Endothelial cell of umbilical vein (primary cell): ENCODE data around the gene FLG. TPM values are rescaled to one million over a fixed set of nuclear protein-coding genes. Genes with fewer than 3 reads are reported as not detected.
"Not testable (repeated sequence)": the region's sequence is repeated elsewhere in the genome, so short reads cannot be mapped to it uniquely, and the experiment has no call there.

Experiments used
- BruUV-seq: library from RNA; stranded (reverse); fragments of 400-500 nt; replicated peaks from 2 replicates; lab custom pipeline; 2021; lab: Mats Ljungman, UMichigan
- CTCF ChIA-PET: fragments of 300-600, 350-600 bp; sonication (Branson Sonifier 250); formaldehyde crosslinking; loops from one replicate; lab custom pipeline; 2021; ENCODE audit warnings: antibody characterized with exemption, inconsistent platforms; lab: Charles Lee
- POLR2A ChIA-PET: fragments of 300-600, 350-600 bp; sonication (Branson Sonifier 250); formaldehyde crosslinking; loops from one replicate; lab custom pipeline; 2021; ENCODE audit warnings: antibody characterized with exemption, inconsistent platforms; lab: Charles Lee
- DNase-seq: peaks from one replicate; pipeline ENCODE4 v3.0.0-alpha.2; 2011; ENCODE audit warnings: low read depth, low spot score
- FAIRE-seq: peaks from 2 replicates; lab custom pipeline; 2011; peaks lifted over from hg19 to GRCh38; lab: Jason Lieb, UNC
- H2AFZ ChIP-seq: 2 replicates; pipeline ENCODE4 v1.6.0; 2012; ENCODE audit warnings: low read depth, low read length, control low read depth, inconsistent platforms
- H3K27ac ChIP-seq: 2 replicates; pipeline ENCODE4 v1.5.1; 2011; ENCODE audit warnings: low read depth, mild to moderate bottlenecking, control low read depth, low read length, moderate library complexity; ENCODE audit not compliant: insufficient read depth
- H3K27me3 ChIP-seq, 2 experiments: 2 replicates each; pipeline versions ENCODE4 v1.6.0 to v1.6.1; 2011; ENCODE audit warnings: low read length in 2 of 2, mixed read lengths in 1 of 2; ENCODE audit not compliant: control insufficient read depth in 2 of 2, insufficient read depth in 2 of 2
- H3K36me3 ChIP-seq, 2 experiments: 2 replicates in 1 of 2; 3 replicates in 1 of 2; pipeline ENCODE4 v1.5.1; 2011; ENCODE audit warnings: low read length in 2 of 2, mild to moderate bottlenecking in 1 of 2, moderate library complexity in 1 of 2; ENCODE audit not compliant: control insufficient read depth in 2 of 2, insufficient read depth in 2 of 2; ENCODE audit errors: extremely low read depth in 1 of 2
- H3K4me1 ChIP-seq: 3 replicates; pipeline ENCODE4 v1.5.1; 2011; ENCODE audit warnings: mild to moderate bottlenecking, low read length; ENCODE audit not compliant: control insufficient read depth, insufficient read depth; ENCODE audit errors: extremely low read depth
- H3K4me2 ChIP-seq: 2 replicates; pipeline ENCODE4 v1.6.1; 2011; ENCODE audit warnings: low read length, control low read depth, mixed read lengths; ENCODE audit not compliant: insufficient read depth
- H3K4me3 ChIP-seq, 3 experiments: fragments of 200-600 bp in 1 of 3; sonication (generic), shearing (Covaris generic) in 1 of 3; replicated peaks in 1 of 3; 2 replicates each; pipeline ENCODE4 v1.5.1; 2011 to 2016; ENCODE audit warnings: control low read depth in 3 of 3, low read length in 3 of 3, mild to moderate bottlenecking in 2 of 3, inconsistent platforms in 1 of 3, low read depth in 1 of 3, moderate library complexity in 1 of 3; ENCODE audit not compliant: insufficient read depth in 1 of 3
- H3K79me2 ChIP-seq: 2 replicates; pipeline ENCODE4 v1.6.0; 2012; ENCODE audit warnings: low read length, inconsistent platforms; ENCODE audit not compliant: control insufficient read depth, insufficient read depth
- H3K9ac ChIP-seq: replicated peaks from 2 replicates; pipeline ENCODE3; 2011; ENCODE audit warnings: low read length, control low read depth; ENCODE audit not compliant: insufficient read depth; ENCODE audit errors: extremely low read depth
- H3K9me1 ChIP-seq: replicated peaks from 3 replicates; pipeline ENCODE4 v1.6.0; 2011; ENCODE audit warnings: mild to moderate bottlenecking, low read length; ENCODE audit not compliant: control insufficient read depth, insufficient read depth; ENCODE audit errors: extremely low read depth
- H3K9me3 ChIP-seq: replicated peaks from 2 replicates; pipeline ENCODE4 v1.5.1; 2012; ENCODE audit warnings: low read length, inconsistent platforms; ENCODE audit not compliant: control insufficient read depth, insufficient read depth
- H4K20me1 ChIP-seq: replicated peaks from 2 replicates; pipeline ENCODE3; 2011; ENCODE audit warnings: mild to moderate bottlenecking, low read length; ENCODE audit not compliant: control insufficient read depth, insufficient read depth; ENCODE audit errors: extremely low read depth
- dilution Hi-C: fragments of 300-500 bp; cut with MboI; formaldehyde crosslinking; loops from one replicate; pipeline ENCODE4 v1.15.0; 2019; ENCODE audit warnings: low sequenced_read_pairs; ENCODE audit not compliant: extremely low pct_ligation_motif_present
- intact Hi-C: fragments of 100-400 bp; cut with micrococcal nuclease; formaldehyde crosslinking; loops from one replicate; pipeline ENCODE4 v1.10.0; 2022
- polyA plus RNA-seq, 4 experiments: library from polyadenylated mRNA; depleted of rRNA in 3 of 4; stranded (reverse) in 3 of 4; unstranded in 1 of 4; fragments of >200 nt; gene quantifications; 2 replicates each; pipeline versions ENCODE4 v1.2.1 to v1.2.3, GENCODE V29; 2011 to 2012; ENCODE audit warnings: missing spikeins in 1 of 4
- total RNA-seq: library from RNA; stranded (reverse); gene quantifications from 2 replicates; pipeline ENCODE4 v1.2.3, GENCODE V29; 2021

FLG gene
- total and polyA plus RNA-seq, 2 donors (not counting 3 experiments of a cell fraction or from before 2014, with no cell fraction given): not detected

GRCh38 chr1:152303139-152303872, 21.7 kb downstream of the FLG start:
- dilution Hi-C loops: not testable (repeated sequence)

DNA sequence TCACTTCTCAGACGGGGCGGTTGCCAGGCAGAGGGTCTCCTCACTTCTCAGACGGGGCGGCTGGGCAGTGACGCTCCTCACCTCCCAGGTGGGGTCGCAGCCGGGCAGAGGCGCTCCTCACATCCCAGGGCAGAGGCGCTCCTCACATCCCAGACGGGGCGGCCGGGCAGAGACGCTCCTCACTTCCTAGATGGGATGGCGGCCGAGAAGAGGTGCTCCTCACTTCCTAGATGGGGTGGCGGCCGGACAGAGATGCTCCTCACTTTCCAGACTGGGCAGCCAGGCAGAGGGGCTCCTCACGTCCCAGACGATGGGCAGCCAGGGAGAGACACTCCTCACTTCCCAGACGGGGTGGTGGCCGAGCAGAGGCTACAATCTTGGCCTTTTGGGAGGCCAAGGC, 68.6 kb downstream of the FLG start:
- DNase-seq, H3K4me1 ChIP-seq, H3K9me1 ChIP-seq, H3K9me3 ChIP-seq, H3K79me2 ChIP-seq, BruUV-seq, H4K20me1 ChIP-seq, dilution Hi-C loops, CTCF ChIA-PET, H3K27me3 ChIP-seq, FAIRE-seq, H3K4me3 ChIP-seq, POLR2A ChIA-PET, intact Hi-C loops, H3K4me2 ChIP-seq, H3K9ac ChIP-seq, H3K36me3 ChIP-seq, H2AFZ ChIP-seq, H3K27ac ChIP-seq: not testable (repeated sequence)

More at GRCh38 chr1:152303139-152303872, 21.7 kb downstream of the FLG start:
- FAIRE-seq, intact Hi-C loops, H3K27me3 ChIP-seq, DNase-seq, H3K4me1 ChIP-seq, H3K9ac ChIP-seq, BruUV-seq, POLR2A ChIA-PET, H4K20me1 ChIP-seq, H3K79me2 ChIP-seq, H3K4me2 ChIP-seq, H2AFZ ChIP-seq, CTCF ChIA-PET, H3K36me3 ChIP-seq, H3K4me3 ChIP-seq, H3K27ac ChIP-seq, H3K9me1 ChIP-seq, H3K9me3 ChIP-seq: not testable (repeated sequence)

Other genes with a start within 250 kb of the FLG start
- gene TCHHL1, start 236.2 kb downstream of the FLG start, total RNA-seq: not detected in 2 replicates
- gene TCHHL1, start 236.2 kb downstream of the FLG start, polyA plus RNA-seq: not detected in 2 replicates
- gene TCHH, start 209.8 kb downstream of the FLG start, total RNA-seq: not detected in 2 replicates
- not detected in 2 replicates for gene TCHH, start 209.8 kb downstream of the FLG start, polyA plus RNA-seq
- gene RPTN, start 166.0 kb downstream of the FLG start, total RNA-seq: not detected in 2 replicates
- gene RPTN, start 166.0 kb downstream of the FLG start, polyA plus RNA-seq: not detected in 2 replicates
- gene HRNR, start 101.0 kb downstream of the FLG start, total RNA-seq: not detected in 2 replicates
- not detected in 2 replicates for gene HRNR, start 101.0 kb downstream of the FLG start, polyA plus RNA-seq
- not detected in 2 replicates for gene FLG2, start 34.8 kb upstream of the FLG start, total RNA-seq
- gene FLG2, start 34.8 kb upstream of the FLG start, polyA plus RNA-seq: not detected in 2 replicates
- not detected in 2 replicates for gene CRNN, start 89.0 kb upstream of the FLG start, total RNA-seq
- not detected in 2 replicates for gene CRNN, start 89.0 kb upstream of the FLG start, polyA plus RNA-seq
- not detected in 2 replicates for gene LCE5A, start 185.6 kb upstream of the FLG start, total RNA-seq
- not detected in 2 replicates for gene LCE5A, start 185.6 kb upstream of the FLG start, polyA plus RNA-seq
- gene CRCT1, start 189.2 kb upstream of the FLG start, total RNA-seq: not detected in 2 replicates
- gene CRCT1, start 189.2 kb upstream of the FLG start, polyA plus RNA-seq: not detected in 2 replicates
- not detected in 2 replicates for gene LCE3E, start 241.5 kb upstream of the FLG start, total RNA-seq
- not detected in 2 replicates for gene LCE3E, start 241.5 kb upstream of the FLG start, polyA plus RNA-seq